ENCODE measurements around the gene TRMT6.

DNA sequence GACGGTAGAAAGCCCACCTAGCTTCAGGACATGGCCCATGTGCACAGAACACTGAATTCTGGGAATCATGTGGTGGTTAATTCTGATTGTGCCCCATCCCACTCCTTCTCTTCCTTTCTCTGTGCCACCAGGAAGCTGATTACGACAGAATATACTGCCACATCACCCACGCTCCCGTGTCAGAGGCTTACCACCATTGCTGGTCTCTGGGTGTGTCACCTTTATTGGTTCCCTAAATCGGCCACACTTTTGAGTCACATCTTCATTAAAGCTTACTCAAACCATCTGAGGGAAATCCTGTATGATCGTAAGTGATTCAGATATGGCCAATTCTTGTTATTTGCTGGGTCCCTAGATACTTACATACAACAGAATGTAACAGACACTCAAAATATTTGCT is 3.1 kb downstream of the TRMT6 start:
- TF ChIP-seq, protein P1, sequence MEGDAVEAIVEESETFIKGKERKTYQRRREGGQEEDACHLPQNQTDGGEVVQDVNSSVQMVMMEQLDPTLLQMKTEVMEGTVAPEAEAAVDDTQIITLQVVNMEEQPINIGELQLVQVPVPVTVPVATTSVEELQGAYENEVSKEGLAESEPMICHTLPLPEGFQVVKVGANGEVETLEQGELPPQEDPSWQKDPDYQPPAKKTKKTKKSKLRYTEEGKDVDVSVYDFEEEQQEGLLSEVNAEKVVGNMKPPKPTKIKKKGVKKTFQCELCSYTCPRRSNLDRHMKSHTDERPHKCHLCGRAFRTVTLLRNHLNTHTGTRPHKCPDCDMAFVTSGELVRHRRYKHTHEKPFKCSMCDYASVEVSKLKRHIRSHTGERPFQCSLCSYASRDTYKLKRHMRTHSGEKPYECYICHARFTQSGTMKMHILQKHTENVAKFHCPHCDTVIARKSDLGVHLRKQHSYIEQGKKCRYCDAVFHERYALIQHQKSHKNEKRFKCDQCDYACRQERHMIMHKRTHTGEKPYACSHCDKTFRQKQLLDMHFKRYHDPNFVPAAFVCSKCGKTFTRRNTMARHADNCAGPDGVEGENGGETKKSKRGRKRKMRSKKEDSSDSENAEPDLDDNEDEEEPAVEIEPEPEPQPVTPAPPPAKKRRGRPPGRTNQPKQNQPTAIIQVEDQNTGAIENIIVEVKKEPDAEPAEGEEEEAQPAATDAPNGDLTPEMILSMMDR (conservative IDR thresholded peaks at IDR 0.05; ENCODE audit: low read length), result no peak
- TF ChIP-seq EZH2phosphoT487 (IDR thresholded peaks at IDR 0.05; ENCODE audit: borderline replicate concordance, low read depth, low read length), result no peak

Measured in OCI-LY7 (cell line).